IMR-90 (cell line): Measurements from ENCODE around the gene GAMT.

ENCODE experiments used
- CEBPB ChIP-seq: IDR thresholded peaks from 2 replicates; pipeline ENCODE4 v1.6.1; 2012; ENCODE audit warnings: low read depth, low read length, improper control_type of control experiment
- CTCF ChIP-seq: conservative IDR thresholded peaks from 2 replicates; pipeline ENCODE4 v1.5.1; 2012; ENCODE audit warnings: mild to moderate bottlenecking, low read depth, low read length, improper control_type of control experiment
- POLR2A ChIP-seq: IDR thresholded peaks from 2 replicates; pipeline ENCODE4 v1.6.1; 2012; ENCODE audit warnings: mild to moderate bottlenecking, low read depth, low read length
- RFX5 ChIP-seq: IDR thresholded peaks from 2 replicates; pipeline ENCODE4 v1.8.0; 2012; ENCODE audit warnings: low read depth, mild to moderate bottlenecking, low read length, moderate library complexity

- TF ChIP-seq CTCF (no peak), POLR2A (no peak), CEBPB (no peak), RFX5 (no peak)
Observed at GRCh38 chr19:1386945-1387683, 14.2 kb downstream of the GAMT start.
